Stimulated activated CD4-positive, alpha-beta T cell treated with anti-CD3 and anti-CD28 coated beads, TNF-alpha, amount 100 ng/mL, for 48 hours (primary cell): Measurements from ENCODE around the gene LRP4.
A peak's percentile ranks its signal among the peaks of the same experiment; 100 is the strongest.

Source experiments
- DNase-seq, 3 donors: peaks; one replicate each; pipeline ENCODE4 v3.0.0-alpha.2; 2020; ENCODE audit warnings: low read depth in 3 of 3

Gene LRP4

GRCh38 chr11:46895821-46896220, 22.5 kb downstream of the LRP4 start:
- DNase-seq = no peak

- DNase-seq = no peak
Observed at GRCh38 chr11:46894961-46895360, 23.4 kb downstream of the LRP4 start.

- DNase-seq = no peak
Observed at GRCh38 chr11:46894506-46894905, 23.8 kb downstream of the LRP4 start.

GRCh38 chr11:46892838-46893237, 25.5 kb downstream of the LRP4 start:
- no peak for DNase-seq

- DNase-seq = no peak
Observed at GRCh38 chr11:46892109-46892508, 26.2 kb downstream of the LRP4 start.

GRCh38 chr11:46890665-46891064, 27.7 kb downstream of the LRP4 start:
- no peak for DNase-seq

- peak; percentile 45 to 60 (median 57) for DNase-seq
Observed at GRCh38 chr11:46889689-46890475, 28.5 kb downstream of the LRP4 start.

GRCh38 chr11:46889251-46889650, 29.1 kb downstream of the LRP4 start:
- DNase-seq = no peak

- DNase-seq = no peak
Observed at GRCh38 chr11:46888636-46889035, 29.7 kb downstream of the LRP4 start.

- DNase-seq = no peak
Observed at GRCh38 chr11:46886211-46886610, 32.1 kb downstream of the LRP4 start.

GRCh38 chr11:46879056-46879585, 39.2 kb downstream of the LRP4 start:
- DNase-seq = no peak

- DNase-seq = no peak
Observed at GRCh38 chr11:46877580-46877979, 40.8 kb downstream of the LRP4 start.

GRCh38 chr11:46876471-46876870, 41.9 kb downstream of the LRP4 start:
- no peak for DNase-seq

- DNase-seq = no peak
Observed at GRCh38 chr11:46874586-46874985, 43.8 kb downstream of the LRP4 start.

GRCh38 chr11:46868912-46869311, 49.4 kb downstream of the LRP4 start:
- no peak for DNase-seq

- DNase-seq = no peak
Observed at GRCh38 chr11:46865340-46865739, 53.0 kb downstream of the LRP4 start.

GRCh38 chr11:46860218-46860617, 58.1 kb downstream of the LRP4 start:
- no peak for DNase-seq

- no peak for DNase-seq
Observed at GRCh38 chr11:46858920-46859546, 59.3 kb downstream of the LRP4 start.

- DNase-seq = no peak
Observed at GRCh38 chr11:46857666-46858065, 60.7 kb downstream of the LRP4 start.

- no peak for DNase-seq
Observed at GRCh38 chr11:46856605-46857343, 61.6 kb downstream of the LRP4 start.

GRCh38 chr11:46855863-46856262, 62.5 kb downstream of the LRP4 start:
- DNase-seq = no peak

GRCh38 chr11:46855167-46855566, 63.2 kb downstream of the LRP4 start:
- DNase-seq = no peak
